SU-DHL-6 (cell line): ENCODE results near the gene RHEB.

Experiments used
- H2AFZ ChIP-seq: fragments of 200-600 bp; sonication (generic); 2 replicates; pipeline ENCODE4 v1.6.1; 2014; ENCODE audit warnings: low read depth, mild to moderate bottlenecking, moderate library complexity, mixed read lengths, antibody characterized with exemption, low read length; ENCODE audit not compliant: severe bottlenecking
- H3F3A ChIP-seq: fragments of 200-600 bp; shearing (Covaris generic); 2 replicates; pipeline ENCODE4 v1.6.0; 2016; ENCODE audit warnings: antibody characterized with exemption, mild to moderate bottlenecking; ENCODE audit not compliant: insufficient read depth
- H3K27ac ChIP-seq: fragments of 200-600 bp; sonication (generic); 2 replicates; pipeline ENCODE4 v1.5.1; 2016; ENCODE audit warnings: low read depth, mild to moderate bottlenecking, low read length, moderate library complexity, mixed read lengths
- H3K27me3 ChIP-seq: fragments of 200-600 bp; sonication (generic), shearing (Covaris generic); 2 replicates; pipeline ENCODE4 v1.6.0; 2014; ENCODE audit warnings: mild to moderate bottlenecking, low read length
- H3K36me3 ChIP-seq: fragments of 200-600 bp; sonication (generic); 2 replicates; pipeline ENCODE4 v1.6.1; 2014; ENCODE audit warnings: mild to moderate bottlenecking, low read length, mixed read lengths
- H3K4me2 ChIP-seq: fragments of 300-600, 200-600 bp; shearing (Covaris generic), sonication (generic); 2 replicates; pipeline ENCODE4 v1.6.0; 2014; ENCODE audit warnings: low read length, low read depth, mild to moderate bottlenecking; ENCODE audit not compliant: poor library complexity, severe bottlenecking
- H3K4me3 ChIP-seq: fragments of 200-600 bp; sonication (generic); 2 replicates; pipeline ENCODE4 v1.5.1; 2014; ENCODE audit warnings: antibody characterized with exemption, low read length, mild to moderate bottlenecking, mixed read lengths; ENCODE audit not compliant: insufficient read depth, poor library complexity, severe bottlenecking
- H3K79me2 ChIP-seq: fragments of 200-600 bp; sonication (generic); 2 replicates; pipeline ENCODE4 v1.6.1; 2014; ENCODE audit warnings: mild to moderate bottlenecking, low read length, moderate library complexity; ENCODE audit not compliant: insufficient read depth
- H3K9ac ChIP-seq: fragments of 200-600 bp; sonication (generic); 2 replicates; pipeline ENCODE4 v1.7.0; 2014; ENCODE audit warnings: mild to moderate bottlenecking, low read length
- H3K9me2 ChIP-seq: fragments of 200-600 bp; sonication (generic); replicated peaks from 2 replicates; pipeline ENCODE4 v1.6.1; 2014; ENCODE audit warnings: low read length; ENCODE audit not compliant: insufficient read depth
- H3K9me3 ChIP-seq: fragments of 200-600 bp; sonication (generic); 2 replicates; pipeline ENCODE4 v1.6.1; 2014; ENCODE audit warnings: low read length, mixed read lengths; ENCODE audit not compliant: insufficient read depth
- H4K20me1 ChIP-seq: fragments of 200-600 bp; sonication (generic); 2 replicates; pipeline ENCODE4 v1.6.1; 2014; ENCODE audit warnings: low read depth, mild to moderate bottlenecking, antibody characterized with exemption, low read length, moderate library complexity, mixed read lengths
- EZH2phosphoT487 ChIP-seq: fragments of 200-600 bp; sonication (generic), shearing (Covaris generic); conservative IDR thresholded peaks from 2 replicates; pipeline ENCODE4 v1.6.1; 2018; ENCODE audit warnings: mild to moderate bottlenecking, antibody characterized with exemption, low read length, moderate library complexity, mixed read lengths
- TF ChIP-seq, protein P1 (sequence below): fragments of 200-600 bp; sonication (generic); IDR thresholded peaks from one replicate; pipeline ENCODE4 v1.5.1; 2017; ENCODE audit warnings: antibody characterized with exemption, mild to moderate bottlenecking, low read length, moderate library complexity; ENCODE audit not compliant: insufficient read depth, poor library complexity, severe bottlenecking

The RHEB gene

DNA sequence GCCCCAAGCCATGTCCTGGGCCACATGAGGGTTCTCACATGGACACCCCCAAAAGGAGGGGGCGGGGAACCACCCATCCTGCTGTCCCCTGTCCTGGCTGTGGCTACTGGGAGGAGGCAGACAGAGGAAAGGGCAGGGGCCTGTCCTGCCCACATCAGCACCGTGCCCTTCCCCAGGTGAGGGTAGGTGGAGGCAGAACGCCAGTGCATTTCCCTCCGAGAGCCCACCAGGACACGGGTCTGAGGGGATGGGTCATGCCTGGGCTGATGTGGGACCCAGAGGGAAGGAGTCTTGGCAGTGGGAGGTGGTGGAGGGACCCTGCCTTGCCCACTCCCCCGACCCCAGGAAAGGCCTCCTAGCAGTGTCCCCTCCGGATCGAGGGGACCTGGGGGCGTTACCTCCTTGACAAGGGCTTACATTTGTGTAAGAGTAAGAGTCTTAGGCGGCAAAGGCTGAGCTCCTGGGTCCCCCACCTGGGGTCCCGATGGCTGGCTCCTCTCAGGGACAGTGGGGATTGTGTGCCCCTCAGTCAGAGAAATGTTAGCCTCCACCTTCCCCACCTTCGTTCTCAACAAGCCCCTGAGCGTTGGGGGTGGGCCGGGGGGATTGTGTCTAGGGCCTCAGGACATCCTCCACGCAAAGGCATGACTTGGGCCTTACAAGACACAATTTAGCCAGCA is 85.8 kb downstream of the RHEB start:
- no peaks in the 10 kb centered on the region for H3K36me3 ChIP-seq
- no peaks in the 10 kb centered on the region for H3F3A ChIP-seq
- H4K20me1 ChIP-seq, result no peaks in the 10 kb centered on the region
- H3K9me3 ChIP-seq, result no peaks in the 10 kb centered on the region
- H2AFZ ChIP-seq, result no peak overlapping the region
- no peak overlapping the region for H3K4me2 ChIP-seq
- H3K4me3 ChIP-seq, result no peak overlapping the region
- no peaks in the 10 kb centered on the region for H3K79me2 ChIP-seq
- H3K27ac ChIP-seq, result no peak overlapping the region
- TF ChIP-seq, protein P1, sequence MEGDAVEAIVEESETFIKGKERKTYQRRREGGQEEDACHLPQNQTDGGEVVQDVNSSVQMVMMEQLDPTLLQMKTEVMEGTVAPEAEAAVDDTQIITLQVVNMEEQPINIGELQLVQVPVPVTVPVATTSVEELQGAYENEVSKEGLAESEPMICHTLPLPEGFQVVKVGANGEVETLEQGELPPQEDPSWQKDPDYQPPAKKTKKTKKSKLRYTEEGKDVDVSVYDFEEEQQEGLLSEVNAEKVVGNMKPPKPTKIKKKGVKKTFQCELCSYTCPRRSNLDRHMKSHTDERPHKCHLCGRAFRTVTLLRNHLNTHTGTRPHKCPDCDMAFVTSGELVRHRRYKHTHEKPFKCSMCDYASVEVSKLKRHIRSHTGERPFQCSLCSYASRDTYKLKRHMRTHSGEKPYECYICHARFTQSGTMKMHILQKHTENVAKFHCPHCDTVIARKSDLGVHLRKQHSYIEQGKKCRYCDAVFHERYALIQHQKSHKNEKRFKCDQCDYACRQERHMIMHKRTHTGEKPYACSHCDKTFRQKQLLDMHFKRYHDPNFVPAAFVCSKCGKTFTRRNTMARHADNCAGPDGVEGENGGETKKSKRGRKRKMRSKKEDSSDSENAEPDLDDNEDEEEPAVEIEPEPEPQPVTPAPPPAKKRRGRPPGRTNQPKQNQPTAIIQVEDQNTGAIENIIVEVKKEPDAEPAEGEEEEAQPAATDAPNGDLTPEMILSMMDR, result no peak
- TF ChIP-seq EZH2phosphoT487, result no peak
- no peak overlapping the region for H3K9ac ChIP-seq
- H3K9me2 ChIP-seq, result no peaks in the 10 kb centered on the region
- H3K27me3 ChIP-seq, result no peaks in the 10 kb centered on the region

DNA sequence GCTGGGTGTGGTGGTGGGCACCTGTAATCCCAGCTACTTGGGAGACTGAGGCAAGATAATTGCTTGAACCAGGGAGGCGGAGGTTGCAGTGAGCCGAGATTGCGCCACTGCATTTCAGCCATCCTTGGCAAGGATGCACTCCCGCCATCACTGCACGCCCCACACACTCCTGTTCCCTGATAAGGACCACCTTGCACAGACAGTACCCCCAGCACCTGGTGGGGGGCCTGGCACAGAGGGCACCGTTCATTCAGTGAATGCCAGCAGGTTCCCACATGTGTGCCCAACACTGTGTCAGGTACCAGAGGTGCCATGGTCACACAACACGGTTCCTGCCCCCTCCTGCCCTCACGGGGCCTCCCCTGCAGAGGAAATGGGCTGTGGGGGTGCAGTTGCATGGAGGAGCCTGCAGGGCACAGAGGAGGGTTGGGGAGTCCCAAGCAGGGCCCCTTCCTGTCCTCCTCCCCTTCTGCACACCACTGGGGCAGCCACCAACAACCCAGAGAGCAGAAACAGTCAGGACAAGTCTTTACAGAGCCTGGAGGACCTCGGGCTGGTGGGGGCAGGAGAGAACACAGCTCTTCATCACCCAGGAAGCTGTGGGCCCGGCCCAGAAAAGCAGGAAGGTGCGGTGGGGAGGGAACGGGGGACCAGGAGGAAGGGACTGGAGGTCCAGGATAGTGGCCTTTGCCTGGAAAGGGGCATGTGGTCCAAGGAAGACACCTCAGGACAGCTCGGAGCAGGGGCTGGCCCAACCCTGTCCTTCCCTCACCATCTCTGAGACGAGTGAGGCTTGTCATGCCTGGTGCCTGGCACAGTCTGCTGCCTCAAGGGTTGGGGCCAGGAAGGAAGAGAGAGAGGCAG is 86.8 kb downstream of the RHEB start:
- Histone ChIP-seq H3K4me2 (no peak overlapping the region), H3K9me3 (no peaks in the 10 kb centered on the region), H2AFZ (no peak overlapping the region), H3K9ac (no peak overlapping the region), H3K36me3 (no peaks in the 10 kb centered on the region), H3K27me3 (no peaks in the 10 kb centered on the region), H3K79me2 (no peaks in the 10 kb centered on the region), H3K9me2 (no peaks in the 10 kb centered on the region), H3K4me3 (no peak overlapping the region), H4K20me1 (no peaks in the 10 kb centered on the region), H3F3A (no peaks in the 10 kb centered on the region), H3K27ac (no peak overlapping the region)
- TF ChIP-seq, protein P1, result no peak
- TF ChIP-seq EZH2phosphoT487, result no peak

DNA sequence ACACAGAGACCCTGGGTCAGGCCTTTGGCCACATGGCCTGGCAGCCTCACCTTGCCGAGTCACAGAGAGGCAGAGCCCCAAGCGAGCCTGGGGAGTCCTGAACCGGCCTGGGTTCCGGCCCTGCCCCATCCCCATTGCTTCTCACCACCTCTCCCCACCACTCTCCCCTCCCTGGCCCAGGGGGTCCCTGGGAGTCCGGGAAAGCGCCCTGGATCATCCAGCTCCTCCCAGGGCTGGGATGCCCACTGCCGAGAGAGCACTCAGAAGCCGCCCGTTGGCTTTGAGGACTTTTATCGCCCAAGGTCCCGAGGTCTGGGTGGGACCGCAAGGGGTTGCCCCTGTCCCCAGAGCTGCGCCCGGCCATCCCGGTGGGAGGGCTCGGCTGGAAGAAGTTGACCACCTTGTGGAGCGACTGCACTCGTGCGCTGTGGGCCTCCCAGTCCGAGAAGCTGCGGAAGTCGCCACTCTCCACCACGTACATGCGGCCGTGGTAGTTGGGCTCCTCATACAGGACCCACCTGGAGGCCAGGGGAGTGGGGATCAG is 87.9 kb downstream of the RHEB start:
- no peaks in the 10 kb centered on the region for H3K36me3 ChIP-seq
- H3K27ac ChIP-seq, result no peak overlapping the region
- no peak overlapping the region for H3K4me2 ChIP-seq
- H2AFZ ChIP-seq, result no peak overlapping the region
- no peaks in the 10 kb centered on the region for H4K20me1 ChIP-seq
- no peaks in the 10 kb centered on the region for H3F3A ChIP-seq
- no peak overlapping the region for H3K4me3 ChIP-seq
- H3K9ac ChIP-seq, result no peak overlapping the region
- H3K9me3 ChIP-seq, result no peaks in the 10 kb centered on the region
- no peaks in the 10 kb centered on the region for H3K79me2 ChIP-seq
- no peaks in the 10 kb centered on the region for H3K27me3 ChIP-seq
- no peak for TF ChIP-seq EZH2phosphoT487
- TF ChIP-seq, protein P1, result no peak
- H3K9me2 ChIP-seq, result no peaks in the 10 kb centered on the region
